Measurements from ENCODE around the gene MRPS35. TPM values are rescaled to one million over a fixed set of nuclear protein-coding genes. Genes with fewer than 3 reads are reported as not detected.

The MRPS35 gene
- total RNA-seq, 2 experiments from 2014 or later: 33.9 to 45.5 TPM

- Histone ChIP-seq H3K9me3 (ENCODE audit: low read length) (no peaks in the 10 kb centered on the region), H4K20me1 (ENCODE audit: insufficient read depth, low read length) (no peaks in the 10 kb centered on the region), H3K27ac (ENCODE audit: low read depth, low read length, poor library complexity, severe bottlenecking) (no peak overlapping the region), H3K4me2 (ENCODE audit: low read length) (no peak overlapping the region), H3K4me1 (ENCODE audit: insufficient read depth, low read length, poor library complexity, severe bottlenecking) (no peaks in the 10 kb centered on the region), H3K9me2 (ENCODE audit: insufficient read depth, low read length) (no peaks in the 10 kb centered on the region), H2AFZ (ENCODE audit: low read length) (no peak overlapping the region), H3K36me3 (ENCODE audit: insufficient read depth, low read length) (no peaks in the 10 kb centered on the region; the same call in 1 of the 2 replicates), H3K4me3 (ENCODE audit: low read depth, low read length, poor library complexity, severe bottlenecking) (no peak overlapping the region), H3K79me2 (ENCODE audit: insufficient read depth, low read depth, low read length) (no peaks in the 10 kb centered on the region)
- intact Hi-C loops (cut with micrococcal nuclease; ENCODE audit: unreplicated experiment): no loop called here
- POLR2A ChIA-PET: interaction anchor here (0.6 kb wide), 1 partner anchor 152 kb away, joined by 3 read pairs; no protein-coding TSS in a partner anchor
- no peak for DNase-seq (ENCODE audit: low spot score)
- CTCF ChIA-PET (ENCODE audit: unreplicated experiment): no interaction called here
- BruUV-seq (replicated peaks): no TSS peak
- TF ChIP-seq CTCF (conservative IDR thresholded peaks at IDR 0.05; ENCODE audit: low read length): no peak
- no peak for TF ChIP-seq EZH2phosphoT487 (IDR thresholded peaks at IDR 0.05; ENCODE audit: borderline replicate concordance, low read depth, low read length)
Measured at GRCh38 chr12:27666510-27666909, 44.1 kb upstream of the MRPS35 start.

DNA sequence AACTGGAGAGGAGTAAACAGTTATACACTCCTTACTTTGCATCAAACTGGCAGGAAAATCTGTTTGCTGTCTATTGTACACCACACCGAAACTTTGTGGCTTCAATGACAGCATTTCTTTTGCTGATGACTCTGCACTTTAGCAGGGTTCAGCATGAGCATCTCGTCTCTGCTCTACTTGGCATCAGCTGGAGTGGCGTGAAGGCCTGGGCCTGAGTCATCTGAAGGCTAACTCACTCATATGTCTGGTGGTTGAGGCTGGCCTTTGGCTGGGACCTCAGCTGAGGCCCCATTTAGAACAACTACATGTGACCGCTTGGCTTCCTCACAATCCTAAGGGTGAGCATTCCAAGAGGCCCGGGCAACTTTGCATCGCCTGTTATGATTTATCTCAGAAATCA, 43.1 kb upstream of the MRPS35 start:
- intact Hi-C loops (cut with micrococcal nuclease; ENCODE audit: unreplicated experiment): no loop called here
- ChIA-PET POLR2A (no interaction called here), CTCF (ENCODE audit: unreplicated experiment) (no interaction called here)
- Histone ChIP-seq H3K9me2 (ENCODE audit: insufficient read depth, low read length) (no peaks in the 10 kb centered on the region), H3K4me1 (ENCODE audit: insufficient read depth, low read length, poor library complexity, severe bottlenecking) (no peaks in the 10 kb centered on the region), H3K4me2 (ENCODE audit: low read length) (no peak overlapping the region), H2AFZ (ENCODE audit: low read length) (no peak overlapping the region), H4K20me1 (ENCODE audit: insufficient read depth, low read length) (no peaks in the 10 kb centered on the region), H3K79me2 (ENCODE audit: insufficient read depth, low read depth, low read length) (no peaks in the 10 kb centered on the region), H3K36me3 (ENCODE audit: insufficient read depth, low read length) (no peaks in the 10 kb centered on the region; the same call in 1 of the 2 replicates), H3K9me3 (ENCODE audit: low read length) (no peaks in the 10 kb centered on the region), H3K4me3 (ENCODE audit: low read depth, low read length, poor library complexity, severe bottlenecking) (no peak overlapping the region), H3K27ac (ENCODE audit: low read depth, low read length, poor library complexity, severe bottlenecking) (no peak overlapping the region)
- TF ChIP-seq CTCF (conservative IDR thresholded peaks at IDR 0.05; ENCODE audit: low read length): no peak
- TF ChIP-seq EZH2phosphoT487 (IDR thresholded peaks at IDR 0.05; ENCODE audit: borderline replicate concordance, low read depth, low read length): no peak
- DNase-seq (ENCODE audit: low spot score): no peak
- no TSS peak for BruUV-seq (replicated peaks)

DNA sequence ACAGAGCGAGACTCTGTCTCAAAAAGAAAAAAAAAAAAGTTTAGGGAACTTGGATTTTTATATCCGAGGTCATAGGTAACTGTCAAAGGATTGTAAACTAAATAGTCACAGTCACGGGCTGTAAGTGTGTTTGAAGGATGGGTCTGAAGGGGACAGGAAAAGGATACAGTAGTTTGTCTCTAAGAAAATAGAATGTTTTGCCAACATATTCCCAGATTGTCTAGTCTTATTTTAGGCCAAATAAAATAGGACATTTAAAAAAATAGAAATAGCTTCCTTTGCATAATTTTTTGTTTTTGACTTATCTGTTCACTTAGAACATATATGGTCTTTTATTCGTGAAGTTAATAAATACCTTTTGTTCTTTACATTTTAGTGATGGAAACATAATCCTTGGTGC, 38.6 kb upstream of the MRPS35 start:
- intact Hi-C loops (cut with micrococcal nuclease; ENCODE audit: unreplicated experiment): no loop called here
- BruUV-seq (replicated peaks): no TSS peak
- CTCF ChIA-PET (ENCODE audit: unreplicated experiment): no interaction called here

More for the DNA sequence above, 38.6 kb upstream of the MRPS35 start:
- no peaks in the 10 kb centered on the region; the same call in 1 of the 2 replicates for H3K36me3 ChIP-seq (ENCODE audit: insufficient read depth, low read length)
- POLR2A ChIA-PET: interaction anchor here (2.2 kb wide), 1 partner anchor 11 kb away, joined by 6 read pairs; no protein-coding TSS in a partner anchor
- DNase-seq (ENCODE audit: low spot score): no peak
- H2AFZ ChIP-seq (ENCODE audit: low read length): no peak overlapping the region
- H3K9me2 ChIP-seq (ENCODE audit: insufficient read depth, low read length): no peaks in the 10 kb centered on the region
- H3K79me2 ChIP-seq (ENCODE audit: insufficient read depth, low read depth, low read length): no peaks in the 10 kb centered on the region
- no peak overlapping the region for H3K27ac ChIP-seq (ENCODE audit: low read depth, low read length, poor library complexity, severe bottlenecking)
- H3K9me3 ChIP-seq (ENCODE audit: low read length): no peaks in the 10 kb centered on the region
- no peak overlapping the region for H3K4me2 ChIP-seq (ENCODE audit: low read length)
- H4K20me1 ChIP-seq (ENCODE audit: insufficient read depth, low read length): no peaks in the 10 kb centered on the region
- TF ChIP-seq CTCF (conservative IDR thresholded peaks at IDR 0.05; ENCODE audit: low read length): no peak
- no peak for TF ChIP-seq EZH2phosphoT487 (IDR thresholded peaks at IDR 0.05; ENCODE audit: borderline replicate concordance, low read depth, low read length)
- H3K4me1 ChIP-seq (ENCODE audit: insufficient read depth, low read length, poor library complexity, severe bottlenecking): no peaks in the 10 kb centered on the region
- no peak overlapping the region for H3K4me3 ChIP-seq (ENCODE audit: low read depth, low read length, poor library complexity, severe bottlenecking)

All from OCI-LY7 (cell line).